Common myeloid progenitor, CD34-positive (primary cell): Measurements from ENCODE around the gene UST.

Experiments used
- CTCF ChIA-PET: fragments of 350-600 bp; sonication (Branson Sonifier 250); formaldehyde crosslinking; loops from one replicate; lab custom pipeline; 2021; ENCODE audit warnings: antibody characterized with exemption; lab: Charles Lee
- POLR2A ChIA-PET: fragments of 350-600 bp; sonication (Branson Sonifier 250); formaldehyde crosslinking; loops from one replicate; lab custom pipeline; 2021; ENCODE audit warnings: antibody characterized with exemption; lab: Charles Lee
- DNase-seq, 3 donors: peaks; one replicate each; pipeline versions ENCODE4 v3.0.0 to v3.0.0-alpha.2; 2013
- H3K27ac ChIP-seq, 2 experiments: 1 replicate in 1 of 2; 2 replicates in 1 of 2; pipeline ENCODE4 v1.7.0; 2013; ENCODE audit warnings: inconsistent platforms in 2 of 2, low read length in 2 of 2, mild to moderate bottlenecking in 2 of 2, low read depth in 1 of 2, moderate library complexity in 1 of 2; ENCODE audit not compliant: severe bottlenecking in 2 of 2, insufficient read depth in 1 of 2, poor library complexity in 1 of 2
- H3K27me3 ChIP-seq, 5 experiments: replicated peaks in 2 of 5; 1 replicate in 3 of 5; 2 replicates in 2 of 5; pipeline versions ENCODE4 v1.6.1 to v1.7.0; 2013; ENCODE audit warnings: low read length in 4 of 5, mild to moderate bottlenecking in 2 of 5, moderate library complexity in 2 of 5, inconsistent platforms in 1 of 5; ENCODE audit not compliant: insufficient read depth in 5 of 5, control insufficient read depth in 4 of 5
- H3K36me3 ChIP-seq, 4 experiments: 1 replicate in 2 of 4; 2 replicates in 2 of 4; pipeline versions ENCODE4 v1.6.1 to v1.7.0; 2013; ENCODE audit warnings: low read length in 3 of 4, control low read depth in 1 of 4, mild to moderate bottlenecking in 1 of 4; ENCODE audit not compliant: control insufficient read depth in 4 of 4, insufficient read depth in 4 of 4
- H3K4me1 ChIP-seq, 4 experiments: 1 replicate in 3 of 4; 2 replicates in 1 of 4; pipeline versions ENCODE4 v1.6.1 to v1.7.1; 2013; ENCODE audit warnings: low read length in 3 of 4, mild to moderate bottlenecking in 3 of 4, control low read depth in 1 of 4, inconsistent platforms in 1 of 4, moderate library complexity in 1 of 4; ENCODE audit not compliant: control insufficient read depth in 4 of 4, insufficient read depth in 4 of 4; ENCODE audit errors: control extremely low read depth in 1 of 4
- H3K4me3 ChIP-seq, 7 experiments: 1 replicate in 4 of 7; 2 replicates in 3 of 7; pipeline versions ENCODE4 v1.5.1 to v1.7.0; 2013; ENCODE audit warnings: mild to moderate bottlenecking in 7 of 7, low read length in 6 of 7, moderate library complexity in 6 of 7, inconsistent platforms in 2 of 7, low read depth in 2 of 7, control low read depth in 1 of 7; ENCODE audit not compliant: insufficient read depth in 4 of 7, control insufficient read depth in 1 of 7; ENCODE audit errors: extremely low read depth in 1 of 7
- H3K9me3 ChIP-seq, 5 experiments: 1 replicate in 4 of 5; 2 replicates in 1 of 5; pipeline versions ENCODE4 v1.6.1 to v1.7.1; 2013; ENCODE audit warnings: low read length in 4 of 5, mild to moderate bottlenecking in 2 of 5, inconsistent platforms in 1 of 5, low read depth in 1 of 5, moderate library complexity in 1 of 5; ENCODE audit not compliant: control insufficient read depth in 4 of 5, insufficient read depth in 2 of 5; ENCODE audit errors: control extremely low read depth in 1 of 5
- WGBS: methylation state at CpG from one replicate; pipeline ENCODE4 v1.1.5; 2013; ENCODE audit not compliant: insufficient coverage; 5-methylcytosine and 5-hydroxymethylcytosine counted together

The UST gene

GRCh38 chr6:148983101-148983761 lies 236.4 kb downstream of the UST start:
- Histone ChIP-seq H3K36me3 (no peaks in the 10 kb centered on the region), H3K27ac (no peak overlapping the region)

GRCh38 chr6:148983966-148984365 lies 237.1 kb downstream of the UST start:
- whole genome bisulfite sequencing, result no CpG with 5 or more reads among the region's 2 CpGs
- Histone ChIP-seq H3K36me3 (no peaks in the 10 kb centered on the region), H3K4me3 (no peak overlapping the region), H3K4me1 (no peaks in the 10 kb centered on the region), H3K27ac (no peak overlapping the region), H3K27me3 (no peaks in the 10 kb centered on the region), H3K9me3 (no peaks in the 10 kb centered on the region)
- CTCF ChIA-PET, result interaction anchor here (0.6 kb wide), 1 partner anchor 506 kb away, joined by 3 read pairs; no protein-coding TSS in a partner anchor
- POLR2A ChIA-PET, result no interaction called here
- no peak for DNase-seq

More at GRCh38 chr6:148983101-148983761, 236.4 kb downstream of the UST start:
- ChIA-PET POLR2A (no interaction called here), CTCF (no interaction called here)
- H3K4me3 ChIP-seq, result no peak overlapping the region
- H3K4me1 ChIP-seq, result no peaks in the 10 kb centered on the region
- no peaks in the 10 kb centered on the region for H3K27me3 ChIP-seq
- no peak for DNase-seq
- no peaks in the 10 kb centered on the region for H3K9me3 ChIP-seq
- 98% methylated on average over 9 of the region's 9 CpGs for WGBS

- H3K4me3 ChIP-seq, result no peak overlapping the region
- 94% methylated on average over 2 of the region's 4 CpGs for WGBS
- no peak for DNase-seq
- no peaks in the 10 kb centered on the region for H3K36me3 ChIP-seq
- ChIA-PET CTCF (interaction anchor here (0.6 kb wide), 1 partner anchor 506 kb away, joined by 3 read pairs; no protein-coding TSS in a partner anchor), POLR2A (no interaction called here)
- H3K27me3 ChIP-seq, result no peaks in the 10 kb centered on the region
- H3K27ac ChIP-seq, result no peak overlapping the region
- no peaks in the 10 kb centered on the region for H3K4me1 ChIP-seq
- H3K9me3 ChIP-seq, result no peaks in the 10 kb centered on the region
These were observed 237.8 kb downstream of the UST start for GRCh38 chr6:148984531-148985056.

GRCh38 chr6:148985499-148985898 lies 238.7 kb downstream of the UST start:
- no peaks in the 10 kb centered on the region for H3K27me3 ChIP-seq
- no peaks in the 10 kb centered on the region for H3K36me3 ChIP-seq
- ChIA-PET POLR2A (no interaction called here), CTCF (no interaction called here)
- no peaks in the 10 kb centered on the region for H3K9me3 ChIP-seq
- H3K4me1 ChIP-seq, result no peaks in the 10 kb centered on the region
- no peak overlapping the region for H3K4me3 ChIP-seq
- no peak overlapping the region for H3K27ac ChIP-seq
- DNase-seq, result no peak
- WGBS, result 100% methylated on average over 2 of the region's 4 CpGs

GRCh38 chr6:148986608-148987007 lies 239.8 kb downstream of the UST start:
- Histone ChIP-seq H3K4me1 (no peaks in the 10 kb centered on the region), H3K27ac (no peak overlapping the region), H3K27me3 (no peaks in the 10 kb centered on the region), H3K4me3 (no peak overlapping the region), H3K36me3 (no peaks in the 10 kb centered on the region), H3K9me3 (no peaks in the 10 kb centered on the region)
- DNase-seq, result no peak
- POLR2A ChIA-PET, result no interaction called here
- 100% methylated on average over 3 of the region's 3 CpGs for WGBS
- CTCF ChIA-PET, result interaction anchor here (0.9 kb wide), 1 partner anchor 531 kb away, joined by 3 read pairs; no protein-coding TSS in a partner anchor

- H3K36me3 ChIP-seq, result no peaks in the 10 kb centered on the region
- no peak overlapping the region for H3K4me3 ChIP-seq
- 94% methylated on average over 3 of the region's 3 CpGs for WGBS
- POLR2A ChIA-PET, result no interaction called here
- no peaks in the 10 kb centered on the region for H3K27me3 ChIP-seq
- DNase-seq, result no peak
- CTCF ChIA-PET, result interaction anchor here (0.7 kb wide), 1 partner anchor 31 kb away, joined by 3 read pairs; no protein-coding TSS in a partner anchor
- H3K4me1 ChIP-seq, result no peaks in the 10 kb centered on the region
- H3K27ac ChIP-seq, result no peak overlapping the region
- no peaks in the 10 kb centered on the region for H3K9me3 ChIP-seq
These were observed 241.2 kb downstream of the UST start for GRCh38 chr6:148987982-148988381.

GRCh38 chr6:148989585-148989984 lies 242.8 kb downstream of the UST start:
- Histone ChIP-seq H3K9me3 (peaks cover 0 to 3% (median 0%) of the 10 kb centered on the region in 5 experiments), H3K36me3 (no peaks in the 10 kb centered on the region), H3K4me1 (no peaks in the 10 kb centered on the region), H3K27ac (no peak overlapping the region), H3K4me3 (no peak overlapping the region), H3K27me3 (no peaks in the 10 kb centered on the region)
- WGBS, result 100% methylated on average over 1 of the region's 1 CpG
- CTCF ChIA-PET, result interaction anchor here (1.0 kb wide), 1 partner anchor 34 kb away, joined by 3 read pairs; no protein-coding TSS in a partner anchor
- POLR2A ChIA-PET, result no interaction called here
- DNase-seq, result no peak
